Stimulated activated naive B cell treated with anti-CD40 and anti-IgM and Interleukin-4, amounts not matched to agents 10 μg/mL and 1 μg/mL and 100 μg/mL, for 72 hours (primary cell): ENCODE data around the gene S100A7.
"Not testable (repeated sequence)": the region's sequence is repeated elsewhere in the genome, so short reads cannot be mapped to it uniquely, and the experiment has no call there.

Source experiments
- ATAC-seq, 2 donors: fragments of 150-1000 bp; cut with Tn5 transposase; replicated peaks; 2 replicates each; pipeline ENCODE4 v1.10.0; 2021; ENCODE audit warnings: moderate library complexity in 1 of 2
- DNase-seq: peaks from one replicate; pipeline ENCODE4 v3.0.0; 2021
- H3K27ac Mint-ChIP-seq: one replicate; pipeline ENCODE4 v1.8.0; 2022; ENCODE audit warnings: mild to moderate bottlenecking, mixed read lengths
- H3K27me3 Mint-ChIP-seq, 2 donors: one replicate each; pipeline ENCODE4 v1.8.0; 2022; ENCODE audit warnings: mixed read lengths in 2 of 2
- H3K36me3 Mint-ChIP-seq, 2 donors: one replicate each; pipeline ENCODE4 v1.8.0; 2022; ENCODE audit warnings: mixed read lengths in 2 of 2, mild to moderate bottlenecking in 1 of 2
- H3K4me1 Mint-ChIP-seq, 2 donors: one replicate each; pipeline ENCODE4 v1.8.0; 2022; ENCODE audit warnings: mixed read lengths in 2 of 2, mild to moderate bottlenecking in 1 of 2
- H3K4me3 Mint-ChIP-seq, 2 donors: one replicate each; pipeline ENCODE4 v1.8.0; 2022; ENCODE audit warnings: mild to moderate bottlenecking in 2 of 2, mixed read lengths in 2 of 2, moderate library complexity in 1 of 2
- H3K9me3 Mint-ChIP-seq, 2 donors: one replicate each; pipeline ENCODE4 v1.8.0; 2022; ENCODE audit warnings: mixed read lengths in 2 of 2, mild to moderate bottlenecking in 1 of 2

Gene S100A7

DNA sequence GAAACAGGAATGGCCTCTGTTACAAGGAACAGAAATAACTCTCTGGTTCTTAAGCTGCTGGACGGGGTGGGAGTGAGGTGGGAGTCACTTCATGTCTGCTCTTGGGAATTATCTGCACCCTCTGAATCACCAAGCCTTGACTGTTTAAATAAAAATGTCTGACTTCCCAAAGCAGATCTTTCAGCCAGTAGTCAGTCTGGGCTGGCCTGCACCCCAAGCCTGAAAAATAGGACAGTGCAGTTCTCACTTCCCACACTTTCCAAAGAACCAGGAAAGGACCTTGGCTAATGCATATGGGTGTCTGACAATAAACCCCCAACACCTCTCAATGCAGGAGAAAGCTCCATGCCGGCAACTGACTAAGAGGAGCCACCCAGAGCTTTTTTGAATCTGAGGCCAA lies 796 bp downstream of the S100A7 start:
- no peak overlapping the region for H3K4me3 Mint-ChIP-seq
- DNase-seq (no peak), ATAC-seq (no peak)
- H3K27ac Mint-ChIP-seq: no peak overlapping the region
- no peaks in the 10 kb centered on the region for H3K9me3 Mint-ChIP-seq
- no peaks in the 10 kb centered on the region for H3K4me1 Mint-ChIP-seq
- no peaks in the 10 kb centered on the region for H3K36me3 Mint-ChIP-seq
- H3K27me3 Mint-ChIP-seq: peaks cover 39 to 60% of the 10 kb centered on the region in 2 donors

GRCh38 chr1:153456396-153456795 lies 4.1 kb downstream of the S100A7 start:
- Mint-ChIP-seq H3K4me1 (no peaks in the 10 kb centered on the region), H3K27me3 (peaks cover 32 to 42% of the 10 kb centered on the region in 2 donors), H3K4me3 (no peak overlapping the region), H3K36me3 (no peaks in the 10 kb centered on the region), H3K27ac (no peak overlapping the region), H3K9me3 (no peaks in the 10 kb centered on the region)
- DNase-seq: no peak
- no peak for ATAC-seq

GRCh38 chr1:153448851-153449250 lies 11.6 kb downstream of the S100A7 start:
- not testable (repeated sequence) for ATAC-seq, H3K4me1 Mint-ChIP-seq, H3K36me3 Mint-ChIP-seq, H3K27ac Mint-ChIP-seq, DNase-seq, H3K4me3 Mint-ChIP-seq, H3K9me3 Mint-ChIP-seq
- peaks cover 31 to 56% of the 10 kb centered on the region in 2 donors for H3K27me3 Mint-ChIP-seq

DNA sequence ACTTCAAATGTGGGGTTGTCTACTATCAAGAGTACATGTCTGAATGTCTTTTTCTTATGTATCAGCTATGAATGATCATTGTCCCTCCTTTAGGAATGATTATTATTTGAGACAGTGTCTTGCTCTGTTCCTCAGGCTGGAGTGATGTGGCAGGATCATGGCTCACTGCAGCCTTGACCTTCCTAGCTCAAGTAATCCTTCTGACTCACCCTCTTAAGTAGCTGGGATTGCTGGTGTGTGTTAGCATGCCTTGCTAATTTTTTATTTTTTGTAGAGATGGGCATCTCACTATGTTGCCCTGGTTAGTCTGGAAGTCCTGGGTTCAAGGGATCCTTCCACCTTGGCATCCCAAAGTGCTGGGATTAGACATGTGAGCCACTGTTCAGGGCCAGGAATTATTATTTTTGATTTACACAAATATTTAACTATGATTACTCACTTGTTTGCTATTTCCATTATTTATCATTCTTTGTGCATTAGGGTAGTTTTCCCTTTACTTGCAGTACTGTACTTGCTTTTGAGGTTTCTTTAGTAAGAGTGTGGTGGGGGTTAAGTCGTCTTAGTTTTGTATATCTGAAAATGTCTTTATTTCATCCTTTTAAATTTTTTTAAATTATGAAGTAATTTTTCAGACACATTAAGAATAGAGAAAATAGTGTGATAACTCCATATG lies 12.8 kb downstream of the S100A7 start:
- Mint-ChIP-seq H3K4me3 (no peak overlapping the region), H3K9me3 (peaks cover 0 to 2% of the 10 kb centered on the region in 2 donors), H3K4me1 (no peaks in the 10 kb centered on the region), H3K27ac (no peak overlapping the region), H3K27me3 (peaks cover 31 to 54% of the 10 kb centered on the region in 2 donors), H3K36me3 (no peaks in the 10 kb centered on the region)
- DNase-seq (no peak), ATAC-seq (no peak)

DNA sequence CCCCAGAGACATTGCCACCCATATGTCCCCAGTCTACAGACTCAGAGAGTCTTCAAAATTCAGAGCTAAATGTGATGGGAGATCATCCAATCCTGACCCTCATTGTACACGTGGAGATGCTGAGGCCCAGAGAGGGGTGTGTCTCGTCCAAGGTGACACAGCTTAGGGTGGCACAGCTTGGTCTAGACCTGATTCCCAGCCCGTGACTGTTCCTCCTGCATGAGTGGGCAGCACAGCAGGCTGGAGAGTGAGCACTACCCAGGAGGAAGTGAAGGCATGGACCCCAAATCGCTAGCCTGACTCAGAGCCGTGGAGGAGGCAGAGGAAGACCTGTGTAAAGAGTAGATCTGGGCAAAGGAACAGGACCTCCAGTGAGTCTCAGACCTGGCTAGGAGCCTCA lies 16.4 kb downstream of the S100A7 start:
- Mint-ChIP-seq H3K4me3 (no peak overlapping the region), H3K9me3 (peaks cover 0 to 2% of the 10 kb centered on the region in 2 donors), H3K36me3 (no peaks in the 10 kb centered on the region), H3K27ac (no peak overlapping the region), H3K4me1 (no peaks in the 10 kb centered on the region), H3K27me3 (peaks cover 29 to 48% of the 10 kb centered on the region in 2 donors)
- ATAC-seq (peak in 1 of 2 donors; percentile 19), DNase-seq (no peak)

DNA sequence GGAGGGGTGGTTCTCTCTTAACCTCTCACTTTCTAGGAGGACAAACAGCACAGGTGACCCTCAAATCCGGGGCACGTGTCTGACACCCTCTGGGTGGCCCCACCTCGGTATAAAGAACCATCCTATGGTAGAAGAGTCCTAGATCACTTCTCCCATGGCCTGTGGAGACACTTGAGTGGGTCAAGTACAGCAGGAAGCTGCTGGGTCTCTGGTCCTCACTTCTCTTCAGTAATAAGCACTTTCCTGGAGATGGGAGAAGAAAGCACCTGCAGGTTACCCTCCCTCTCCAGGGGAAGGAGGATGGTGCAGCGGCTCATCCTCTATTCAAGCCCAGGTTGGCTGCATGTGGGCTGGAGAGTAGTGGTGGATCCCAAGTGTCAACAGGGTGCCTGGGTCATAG lies 17.0 kb downstream of the S100A7 start:
- H3K4me1 Mint-ChIP-seq: no peaks in the 10 kb centered on the region
- ATAC-seq: no peak

DNA sequence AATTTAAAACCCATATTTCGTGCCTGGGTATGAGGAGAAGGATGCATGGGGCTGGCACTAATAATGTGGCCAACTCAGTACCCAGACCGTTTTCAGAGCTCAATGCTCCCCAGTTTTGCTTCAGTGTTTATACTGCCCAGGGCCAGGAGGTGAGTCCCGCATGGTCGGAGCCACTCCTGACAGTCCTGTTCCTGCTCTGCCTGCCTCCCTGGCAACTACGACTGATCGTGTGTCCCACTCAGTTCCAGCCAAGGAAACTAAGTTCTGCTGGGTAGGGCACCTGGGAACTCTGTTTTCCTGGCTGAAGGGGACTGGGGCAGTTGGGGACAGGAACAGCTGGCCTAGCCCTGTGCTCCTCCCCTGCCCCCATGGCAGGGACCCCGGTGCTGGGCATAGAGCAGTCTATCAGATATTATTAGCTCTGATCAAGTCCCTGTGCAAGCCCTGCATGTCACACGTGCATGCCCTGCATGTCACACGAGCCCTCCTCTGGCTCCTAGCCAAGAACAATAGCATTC lies 19.2 kb downstream of the S100A7 start:
- ATAC-seq: no peak
- Mint-ChIP-seq H3K9me3 (peaks cover 0 to 2% of the 10 kb centered on the region in 2 donors), H3K27me3 (peaks cover 25 to 41% of the 10 kb centered on the region in 2 donors), H3K4me3 (no peak overlapping the region), H3K36me3 (no peaks in the 10 kb centered on the region), H3K27ac (no peak overlapping the region), H3K4me1 (peaks cover 0 to 2% of the 10 kb centered on the region in 2 donors)
- no peak for DNase-seq

More for the DNA sequence above, 17.0 kb downstream of the S100A7 start:
- Mint-ChIP-seq H3K27ac (no peak overlapping the region), H3K36me3 (no peaks in the 10 kb centered on the region), H3K9me3 (peaks cover 0 to 2% of the 10 kb centered on the region in 2 donors), H3K4me3 (no peak overlapping the region), H3K27me3 (peaks cover 24 to 44% of the 10 kb centered on the region in 2 donors)
- DNase-seq: no peak

GRCh38 chr1:153439273-153439672 lies 21.2 kb downstream of the S100A7 start:
- no peak overlapping the region for H3K27ac Mint-ChIP-seq
- no peaks in the 10 kb centered on the region for H3K36me3 Mint-ChIP-seq
- H3K4me3 Mint-ChIP-seq: no peak overlapping the region
- peaks cover 0 to 2% of the 10 kb centered on the region in 2 donors for H3K4me1 Mint-ChIP-seq
- H3K27me3 Mint-ChIP-seq: peaks cover 20 to 38% of the 10 kb centered on the region in 2 donors
- ATAC-seq (no peak), DNase-seq (no peak)
- H3K9me3 Mint-ChIP-seq: peaks cover 0 to 2% of the 10 kb centered on the region in 2 donors

GRCh38 chr1:153438599-153438998 lies 21.9 kb downstream of the S100A7 start:
- ATAC-seq: no peak
- no peak overlapping the region for H3K27ac Mint-ChIP-seq
- H3K9me3 Mint-ChIP-seq: peaks cover 0 to 2% of the 10 kb centered on the region in 2 donors
- no peaks in the 10 kb centered on the region for H3K36me3 Mint-ChIP-seq
- peaks cover 0 to 2% of the 10 kb centered on the region in 2 donors for H3K4me1 Mint-ChIP-seq
- H3K27me3 Mint-ChIP-seq: peaks cover 14 to 35% of the 10 kb centered on the region in 2 donors
- DNase-seq: no peak
- no peak overlapping the region for H3K4me3 Mint-ChIP-seq

DNA sequence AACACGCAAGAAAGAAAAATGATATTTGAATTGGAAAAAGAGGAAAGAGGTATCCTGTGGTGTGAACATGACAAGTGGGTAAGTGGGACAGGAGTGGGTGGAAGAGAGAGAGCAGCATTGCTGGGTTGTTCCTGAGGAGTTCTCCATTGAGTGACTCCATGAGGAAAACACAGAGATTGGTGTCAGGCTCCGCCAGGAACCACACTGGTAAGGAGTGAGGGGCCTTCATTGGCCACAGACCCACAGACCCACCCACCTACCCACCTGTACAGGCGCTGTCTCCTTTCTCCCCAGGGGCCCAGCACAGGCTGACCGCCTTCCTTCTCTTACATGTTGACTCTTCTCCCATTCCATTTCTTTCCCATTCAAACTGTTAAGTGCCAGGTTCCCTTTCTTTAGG lies 23.2 kb downstream of the S100A7 start:
- DNase-seq: no peak
- peaks cover 0 to 2% of the 10 kb centered on the region in 2 donors for H3K4me1 Mint-ChIP-seq
- no peak for ATAC-seq
- no peaks in the 10 kb centered on the region for H3K9me3 Mint-ChIP-seq
- no peaks in the 10 kb centered on the region for H3K36me3 Mint-ChIP-seq
- peaks cover 23 to 45% of the 10 kb centered on the region in 2 donors for H3K27me3 Mint-ChIP-seq
- no peak overlapping the region for H3K4me3 Mint-ChIP-seq
- H3K27ac Mint-ChIP-seq: no peak overlapping the region

DNA sequence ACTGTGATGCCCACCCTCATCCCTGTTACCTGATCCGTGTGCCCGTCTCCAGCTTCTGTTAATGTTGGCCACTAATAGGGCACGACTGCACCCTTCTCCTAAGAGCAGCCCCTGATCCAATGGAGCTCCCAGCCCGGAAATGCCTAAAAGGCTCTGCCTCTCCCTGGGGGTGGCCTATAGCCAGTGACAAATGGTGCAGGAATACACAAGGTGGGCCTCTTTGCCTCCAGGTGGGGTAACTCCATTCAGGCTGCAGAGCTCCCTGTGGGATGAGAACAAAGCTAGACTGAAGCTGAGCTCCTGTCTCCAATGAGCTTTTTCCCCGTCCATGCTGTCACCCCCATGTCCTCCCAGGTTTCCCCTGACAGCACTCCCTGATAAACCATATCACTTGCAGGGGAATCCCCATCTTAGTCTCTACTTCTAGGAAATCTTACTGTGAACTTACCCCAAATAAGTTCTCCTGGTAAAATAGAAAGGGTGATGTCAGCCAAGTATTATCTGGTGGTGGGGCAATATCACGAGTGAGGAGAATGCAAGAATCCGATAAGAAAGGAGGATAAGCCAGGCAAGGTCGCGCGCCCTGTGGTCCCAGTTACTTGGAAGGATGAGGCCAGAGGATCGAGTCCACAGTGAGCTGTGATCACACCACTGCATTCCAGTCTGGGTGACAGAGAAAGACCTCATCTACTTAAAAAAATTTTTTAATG lies 25.6 kb downstream of the S100A7 start:
- Mint-ChIP-seq H3K4me3 (no peak overlapping the region), H3K9me3 (no peaks in the 10 kb centered on the region), H3K4me1 (peaks cover 0 to 2% of the 10 kb centered on the region in 2 donors), H3K36me3 (no peaks in the 10 kb centered on the region), H3K27ac (no peak overlapping the region), H3K27me3 (peaks cover 20 to 53% of the 10 kb centered on the region in 2 donors)
- DNase-seq: no peak
- ATAC-seq: no peak

DNA sequence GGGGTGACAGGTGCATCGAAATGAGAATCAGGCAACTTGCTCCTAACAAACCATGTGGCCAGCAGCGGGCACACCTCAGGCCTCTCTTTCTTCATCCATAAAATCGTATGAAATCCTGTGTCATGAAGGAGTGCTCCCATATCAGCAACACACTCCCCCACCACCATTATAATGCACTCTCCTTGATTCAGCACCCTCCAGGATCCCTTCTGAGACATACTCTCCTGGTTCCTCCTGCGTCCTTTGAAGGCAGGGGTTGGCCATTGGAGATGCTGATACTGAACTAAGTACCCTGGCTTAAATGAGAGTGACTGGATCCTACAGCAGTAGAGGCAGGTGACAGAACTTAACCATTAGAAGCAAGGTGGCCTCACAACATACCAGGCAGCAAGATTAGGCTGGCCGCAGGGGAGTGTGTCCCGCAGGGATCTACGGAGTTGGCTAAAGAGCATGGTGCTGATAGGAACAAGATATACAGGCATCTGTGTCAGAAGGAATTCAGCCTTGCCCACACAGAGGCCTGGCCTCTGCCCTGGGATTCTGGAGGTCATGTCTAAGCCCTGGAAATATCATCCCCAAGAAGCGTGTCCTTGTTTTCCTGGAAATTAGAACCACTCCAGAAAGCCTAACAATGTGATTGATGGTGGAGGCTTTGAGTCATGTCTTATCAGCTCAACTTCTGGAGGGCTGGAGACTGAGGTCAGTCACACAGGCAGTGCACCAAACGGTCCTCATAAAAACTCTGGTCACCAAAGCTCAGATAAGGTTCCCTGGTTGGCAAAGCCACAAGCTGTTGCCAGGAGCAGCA lies 27.4 kb downstream of the S100A7 start:
- Mint-ChIP-seq H3K27ac (no peak overlapping the region), H3K4me3 (no peak overlapping the region), H3K36me3 (no peaks in the 10 kb centered on the region), H3K9me3 (no peaks in the 10 kb centered on the region), H3K27me3 (peaks cover 22 to 56% of the 10 kb centered on the region in 2 donors), H3K4me1 (peaks cover 0 to 2% of the 10 kb centered on the region in 2 donors)
- DNase-seq (no peak), ATAC-seq (no peak)

- peaks cover 16 to 56% of the 10 kb centered on the region in 2 donors for H3K27me3 Mint-ChIP-seq
- peaks cover 0 to 2% of the 10 kb centered on the region in 2 donors for H3K4me1 Mint-ChIP-seq
- no peak for DNase-seq
- H3K9me3 Mint-ChIP-seq: no peaks in the 10 kb centered on the region
- no peak overlapping the region for H3K27ac Mint-ChIP-seq
- H3K4me3 Mint-ChIP-seq: no peak overlapping the region
- H3K36me3 Mint-ChIP-seq: no peaks in the 10 kb centered on the region
- no peak for ATAC-seq
Observed at GRCh38 chr1:153431928-153432327, 28.5 kb downstream of the S100A7 start.

DNA sequence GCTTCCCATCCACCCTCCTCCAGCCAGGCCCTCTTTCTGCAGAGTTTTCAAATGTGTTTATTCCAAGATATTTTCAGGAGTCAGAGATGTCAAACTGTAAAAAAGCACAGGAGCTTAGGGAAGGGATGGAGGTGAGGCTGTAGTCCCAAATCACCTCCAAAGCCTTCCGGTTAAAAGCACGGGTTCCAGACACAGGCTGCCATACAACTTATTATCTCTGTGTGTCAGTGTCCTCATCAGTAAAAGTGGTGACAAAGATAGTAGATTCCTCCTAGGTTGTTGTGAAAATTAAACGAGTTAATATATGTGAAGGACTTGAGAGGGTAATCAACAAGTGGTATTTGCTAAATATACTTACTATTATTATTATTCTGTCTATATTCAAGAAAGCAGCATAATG lies 29.0 kb downstream of the S100A7 start:
- peaks cover 16 to 61% of the 10 kb centered on the region in 2 donors for H3K27me3 Mint-ChIP-seq
- H3K4me1 Mint-ChIP-seq: no peaks in the 10 kb centered on the region
- H3K27ac Mint-ChIP-seq: no peak overlapping the region
- H3K36me3 Mint-ChIP-seq: no peaks in the 10 kb centered on the region
- H3K4me3 Mint-ChIP-seq: no peak overlapping the region
- no peaks in the 10 kb centered on the region for H3K9me3 Mint-ChIP-seq
- ATAC-seq: no peak
- no peak for DNase-seq
